Measurements from ENCODE around the gene CHST6. TPM values are rescaled to one million over a fixed set of nuclear protein-coding genes. Genes with fewer than 3 reads are reported as not detected.
"Not testable (repeated sequence)": the region's sequence is repeated elsewhere in the genome, so short reads cannot be mapped to it uniquely, and the experiment has no call there.

Gene CHST6
- polyA plus RNA-seq, 4 donors = 1.0 to 10.1 (median 5.0) TPM

GRCh38 chr16:75501359-75501758 lies 6.1 kb upstream of the CHST6 start:
- Histone ChIP-seq H3K4me1 (ENCODE audit: control insufficient read depth in 3 of 3, insufficient read depth in 2 of 3, low read depth in 1 of 3, low read length in 2 of 3) (no peaks in the 10 kb centered on the region), H3K9me3 (ENCODE audit: control insufficient read depth in 2 of 2, insufficient read depth in 1 of 2, low read depth in 1 of 2, low read length in 1 of 2) (no peaks in the 10 kb centered on the region), H3K36me3 (ENCODE audit: control insufficient read depth in 3 of 3, insufficient read depth in 2 of 3, low read depth in 1 of 3, low read length in 3 of 3) (peaks cover 0 to 8% (median 0%) of the 10 kb centered on the region in 3 donors), H3K27ac (ENCODE audit: low read depth in 1 of 3, low read length in 2 of 3) (no peak overlapping the region), H3K27me3 (ENCODE audit: control insufficient read depth in 3 of 3, insufficient read depth in 3 of 3, low read length in 3 of 3) (no peaks in the 10 kb centered on the region), H3K4me3 (ENCODE audit: low read depth in 1 of 3, low read length in 3 of 3) (no peak overlapping the region)
- no peak for DNase-seq
- no peak for FAIRE-seq
- 89 to 92% (median 92%) methylated on average over 5 of the region's 5 CpGs for WGBS, 3 donors

GRCh38 chr16:75498605-75499322 lies 3.5 kb upstream of the CHST6 start:
- 9 to 34% (median 31%) methylated on average over 9 to 11 of the region's 13 CpGs for WGBS, 3 donors

GRCh38 chr16:75497558-75497957 lies 2.3 kb upstream of the CHST6 start:
- DNase-seq (no peak), FAIRE-seq (no peak)
- no peak overlapping the region for H3K27ac ChIP-seq (ENCODE audit: low read depth in 1 of 3, low read length in 2 of 3)
- H3K36me3 ChIP-seq (ENCODE audit: control insufficient read depth in 3 of 3, insufficient read depth in 2 of 3, low read depth in 1 of 3, low read length in 3 of 3) = peaks cover 0 to 5% (median 0%) of the 10 kb centered on the region in 3 donors
- H3K9me3 ChIP-seq (ENCODE audit: control insufficient read depth in 2 of 2, insufficient read depth in 1 of 2, low read depth in 1 of 2, low read length in 1 of 2) = no peaks in the 10 kb centered on the region
- WGBS, 3 donors = 59 to 70% (median 61%) methylated on average over 4 of the region's 4 CpGs
- H3K4me3 ChIP-seq (ENCODE audit: low read depth in 1 of 3, low read length in 3 of 3) = no peak overlapping the region
- H3K4me1 ChIP-seq (ENCODE audit: control insufficient read depth in 3 of 3, insufficient read depth in 2 of 3, low read depth in 1 of 3, low read length in 2 of 3) = peaks cover 0 to 8% (median 0%) of the 10 kb centered on the region in 3 donors
- peaks cover 0 to 12% (median 2%) of the 10 kb centered on the region in 3 donors for H3K27me3 ChIP-seq (ENCODE audit: control insufficient read depth in 3 of 3, insufficient read depth in 3 of 3, low read length in 3 of 3)

More at GRCh38 chr16:75498605-75499322, 3.5 kb upstream of the CHST6 start:
- H3K4me3 ChIP-seq (ENCODE audit: low read depth in 1 of 3, low read length in 3 of 3); H3K4me1 ChIP-seq (ENCODE audit: control insufficient read depth in 3 of 3, insufficient read depth in 2 of 3, low read depth in 1 of 3, low read length in 2 of 3); H3K36me3 ChIP-seq (ENCODE audit: control insufficient read depth in 3 of 3, insufficient read depth in 2 of 3, low read depth in 1 of 3, low read length in 3 of 3); FAIRE-seq; H3K9me3 ChIP-seq (ENCODE audit: control insufficient read depth in 2 of 2, insufficient read depth in 1 of 2, low read depth in 1 of 2, low read length in 1 of 2); H3K27ac ChIP-seq (ENCODE audit: low read depth in 1 of 3, low read length in 2 of 3): not testable (repeated sequence)
- DNase-seq = peak in 1 of 2 donors; percentile 33
- H3K27me3 ChIP-seq (ENCODE audit: control insufficient read depth in 3 of 3, insufficient read depth in 3 of 3, low read length in 3 of 3) = peaks cover 0 to 12% (median 2%) of the 10 kb centered on the region in 3 donors

- Histone ChIP-seq H3K36me3 (ENCODE audit: control insufficient read depth in 3 of 3, insufficient read depth in 2 of 3, low read depth in 1 of 3, low read length in 3 of 3) (no peaks in the 10 kb centered on the region), H3K4me3 (ENCODE audit: low read depth in 1 of 3, low read length in 3 of 3) (peak overlapping the region in 2 of 3 donors; percentile 36 to 42), H3K4me1 (ENCODE audit: control insufficient read depth in 3 of 3, insufficient read depth in 2 of 3, low read depth in 1 of 3, low read length in 2 of 3) (peaks cover 0 to 8% (median 0%) of the 10 kb centered on the region in 3 donors), H3K9me3 (ENCODE audit: control insufficient read depth in 2 of 2, insufficient read depth in 1 of 2, low read depth in 1 of 2, low read length in 1 of 2) (no peaks in the 10 kb centered on the region), H3K27ac (ENCODE audit: low read depth in 1 of 3, low read length in 2 of 3) (no peak overlapping the region), H3K27me3 (ENCODE audit: control insufficient read depth in 3 of 3, insufficient read depth in 3 of 3, low read length in 3 of 3) (peaks cover 0 to 12% (median 2%) of the 10 kb centered on the region in 3 donors)
- 3 to 12% (median 7%) methylated on average over 26 of the region's 26 CpGs for WGBS, 3 donors
- FAIRE-seq (no peak), DNase-seq (peak in 1 of 2 donors; percentile 17)
Measured at GRCh38 chr16:75494661-75495075, 573 bp downstream of the CHST6 start.

- peaks cover 0 to 12% (median 2%) of the 10 kb centered on the region in 3 donors for H3K27me3 ChIP-seq (ENCODE audit: control insufficient read depth in 3 of 3, insufficient read depth in 3 of 3, low read length in 3 of 3)
- peaks cover 0 to 8% (median 0%) of the 10 kb centered on the region in 3 donors for H3K4me1 ChIP-seq (ENCODE audit: control insufficient read depth in 3 of 3, insufficient read depth in 2 of 3, low read depth in 1 of 3, low read length in 2 of 3)
- no peaks in the 10 kb centered on the region for H3K9me3 ChIP-seq (ENCODE audit: control insufficient read depth in 2 of 2, insufficient read depth in 1 of 2, low read depth in 1 of 2, low read length in 1 of 2)
- H3K27ac ChIP-seq (ENCODE audit: low read depth in 1 of 3, low read length in 2 of 3) = no peak overlapping the region
- DNase-seq (no peak), FAIRE-seq (no peak)
- 71 to 72% (median 72%) methylated on average over 5 of the region's 5 CpGs for WGBS, 3 donors
- H3K4me3 ChIP-seq (ENCODE audit: low read depth in 1 of 3, low read length in 3 of 3) = no peak overlapping the region
- no peaks in the 10 kb centered on the region for H3K36me3 ChIP-seq (ENCODE audit: control insufficient read depth in 3 of 3, insufficient read depth in 2 of 3, low read depth in 1 of 3, low read length in 3 of 3)
Measured at GRCh38 chr16:75494184-75494583, 1.1 kb downstream of the CHST6 start.

- WGBS, 3 donors = 36 to 79% (median 45%) methylated on average over 1 of the region's 1 CpG
- Histone ChIP-seq H3K9me3 (ENCODE audit: control insufficient read depth in 2 of 2, insufficient read depth in 1 of 2, low read depth in 1 of 2, low read length in 1 of 2) (no peaks in the 10 kb centered on the region), H3K4me3 (ENCODE audit: low read depth in 1 of 3, low read length in 3 of 3) (no peak overlapping the region), H3K27ac (ENCODE audit: low read depth in 1 of 3, low read length in 2 of 3) (no peak overlapping the region), H3K36me3 (ENCODE audit: control insufficient read depth in 3 of 3, insufficient read depth in 2 of 3, low read depth in 1 of 3, low read length in 3 of 3) (no peaks in the 10 kb centered on the region), H3K4me1 (ENCODE audit: control insufficient read depth in 3 of 3, insufficient read depth in 2 of 3, low read depth in 1 of 3, low read length in 2 of 3) (peaks cover 0 to 13% (median 2%) of the 10 kb centered on the region in 3 donors), H3K27me3 (ENCODE audit: control insufficient read depth in 3 of 3, insufficient read depth in 3 of 3, low read length in 3 of 3) (peaks cover 0 to 12% (median 2%) of the 10 kb centered on the region in 3 donors)
- DNase-seq (peak in 1 of 2 donors; percentile 21), FAIRE-seq (no peak)
Measured at GRCh38 chr16:75491876-75492275, 3.4 kb downstream of the CHST6 start.

- Histone ChIP-seq H3K36me3 (ENCODE audit: control insufficient read depth in 3 of 3, insufficient read depth in 2 of 3, low read depth in 1 of 3, low read length in 3 of 3) (no peaks in the 10 kb centered on the region), H3K27me3 (ENCODE audit: control insufficient read depth in 3 of 3, insufficient read depth in 3 of 3, low read length in 3 of 3) (no peaks in the 10 kb centered on the region), H3K4me1 (ENCODE audit: control insufficient read depth in 3 of 3, insufficient read depth in 2 of 3, low read depth in 1 of 3, low read length in 2 of 3) (peaks cover 0 to 16% (median 7%) of the 10 kb centered on the region in 3 donors), H3K9me3 (ENCODE audit: control insufficient read depth in 2 of 2, insufficient read depth in 1 of 2, low read depth in 1 of 2, low read length in 1 of 2) (no peaks in the 10 kb centered on the region), H3K4me3 (ENCODE audit: low read depth in 1 of 3, low read length in 3 of 3) (peak overlapping the region in 1 of 3 donors; percentile 3), H3K27ac (ENCODE audit: low read depth in 1 of 3, low read length in 2 of 3) (no peak overlapping the region)
- DNase-seq (no peak), FAIRE-seq (no peak)
- 90 to 94% (median 93%) methylated on average over 2 of the region's 2 CpGs for WGBS, 3 donors
Measured at GRCh38 chr16:75488322-75488721, 6.9 kb downstream of the CHST6 start.

- Histone ChIP-seq H3K9me3 (ENCODE audit: control insufficient read depth in 2 of 2, insufficient read depth in 1 of 2, low read depth in 1 of 2, low read length in 1 of 2) (no peaks in the 10 kb centered on the region), H3K4me3 (ENCODE audit: low read depth in 1 of 3, low read length in 3 of 3) (no peak overlapping the region), H3K36me3 (ENCODE audit: control insufficient read depth in 3 of 3, insufficient read depth in 2 of 3, low read depth in 1 of 3, low read length in 3 of 3) (no peaks in the 10 kb centered on the region), H3K4me1 (ENCODE audit: control insufficient read depth in 3 of 3, insufficient read depth in 2 of 3, low read depth in 1 of 3, low read length in 2 of 3) (peaks cover 0 to 16% (median 7%) of the 10 kb centered on the region in 3 donors), H3K27ac (ENCODE audit: low read depth in 1 of 3, low read length in 2 of 3) (peak overlapping the region in 2 of 3 donors; percentile 36 to 40), H3K27me3 (ENCODE audit: control insufficient read depth in 3 of 3, insufficient read depth in 3 of 3, low read length in 3 of 3) (no peaks in the 10 kb centered on the region)
- FAIRE-seq (no peak), DNase-seq (peak; percentile 44 to 75)
- 19 to 56% (median 25%) methylated on average over 2 of the region's 2 CpGs for WGBS, 3 donors
Measured at GRCh38 chr16:75486676-75487313, 8.4 kb downstream of the CHST6 start.
